Progenitor cell of endocrine pancreas (in vitro differentiated cells): ENCODE results near the gene EYS. TPM values are rescaled to one million over a fixed set of nuclear protein-coding genes. Genes with fewer than 3 reads are reported as not detected.

Source experiments
- DNase-seq: peaks from one replicate; pipeline ENCODE4 v3.0.0; 2021; ENCODE audit warnings: low spot score; ENCODE audit not compliant: unreplicated experiment
- H3K27ac Mint-ChIP-seq: 2 replicates; pipeline ENCODE4 v1.8.0; 2021; ENCODE audit warnings: mild to moderate bottlenecking, moderate library complexity, mixed read lengths
- H3K27me3 Mint-ChIP-seq: 2 replicates; pipeline ENCODE4 v1.8.0; 2021; ENCODE audit warnings: mixed read lengths
- H3K36me3 Mint-ChIP-seq: 2 replicates; pipeline ENCODE4 v1.8.0; 2022; ENCODE audit warnings: mixed read lengths; ENCODE audit not compliant: insufficient read depth
- H3K4me1 Mint-ChIP-seq: 2 replicates; pipeline ENCODE4 v1.8.0; 2021; ENCODE audit warnings: low read depth, mixed read lengths
- H3K4me3 Mint-ChIP-seq: 2 replicates; pipeline ENCODE4 v1.8.0; 2021; ENCODE audit warnings: low read depth, mild to moderate bottlenecking, moderate library complexity, mixed read lengths
- H3K9me3 Mint-ChIP-seq: 2 replicates; pipeline ENCODE4 v1.8.0; 2021; ENCODE audit warnings: low read depth, mixed read lengths
- total RNA-seq: library from RNA; stranded (reverse); gene quantifications from 2 replicates; pipeline ENCODE4 v1.2.1, GENCODE V29; 2021
- TF ChIP-seq, protein P1 (sequence below): fragments of 200-600 bp; sonication (generic); IDR thresholded peaks from one replicate; pipeline ENCODE4 v1.5.0; 2021; ENCODE audit warnings: antibody characterized with exemption, mild to moderate bottlenecking; ENCODE audit not compliant: unreplicated experiment

Gene EYS
- total RNA-seq, 1 donor from 2014 or later, result 0.46 TPM

DNA sequence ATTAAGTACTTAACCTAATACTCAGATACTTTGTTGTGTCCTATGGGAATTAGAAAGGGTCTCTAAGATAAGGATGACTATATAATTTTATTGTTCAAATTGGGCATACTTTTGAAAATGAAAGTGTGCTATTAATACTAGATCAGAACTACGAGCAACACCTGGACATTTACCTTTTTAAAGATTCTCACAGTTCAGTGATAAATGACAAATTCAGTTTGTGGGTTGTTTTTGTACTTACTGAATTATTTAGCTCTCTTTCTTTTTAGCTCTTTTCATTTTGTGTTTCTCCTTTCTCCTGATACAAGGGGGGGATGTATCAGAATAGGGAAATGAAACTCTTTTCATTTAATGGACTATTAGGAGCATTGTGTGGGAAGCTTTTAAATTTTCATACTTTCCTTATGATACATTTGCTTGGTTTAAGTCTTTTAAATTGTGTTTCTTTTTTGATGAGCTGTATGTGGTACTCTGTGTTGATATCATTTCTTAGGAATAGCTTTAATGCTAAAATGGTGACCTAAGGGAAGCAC lies 2023.9 kb downstream of the EYS start:
- H3K4me1 Mint-ChIP-seq, result no peaks in the 10 kb centered on the region
- H3K27me3 Mint-ChIP-seq, result no peaks in the 10 kb centered on the region
- TF ChIP-seq, protein P1, sequence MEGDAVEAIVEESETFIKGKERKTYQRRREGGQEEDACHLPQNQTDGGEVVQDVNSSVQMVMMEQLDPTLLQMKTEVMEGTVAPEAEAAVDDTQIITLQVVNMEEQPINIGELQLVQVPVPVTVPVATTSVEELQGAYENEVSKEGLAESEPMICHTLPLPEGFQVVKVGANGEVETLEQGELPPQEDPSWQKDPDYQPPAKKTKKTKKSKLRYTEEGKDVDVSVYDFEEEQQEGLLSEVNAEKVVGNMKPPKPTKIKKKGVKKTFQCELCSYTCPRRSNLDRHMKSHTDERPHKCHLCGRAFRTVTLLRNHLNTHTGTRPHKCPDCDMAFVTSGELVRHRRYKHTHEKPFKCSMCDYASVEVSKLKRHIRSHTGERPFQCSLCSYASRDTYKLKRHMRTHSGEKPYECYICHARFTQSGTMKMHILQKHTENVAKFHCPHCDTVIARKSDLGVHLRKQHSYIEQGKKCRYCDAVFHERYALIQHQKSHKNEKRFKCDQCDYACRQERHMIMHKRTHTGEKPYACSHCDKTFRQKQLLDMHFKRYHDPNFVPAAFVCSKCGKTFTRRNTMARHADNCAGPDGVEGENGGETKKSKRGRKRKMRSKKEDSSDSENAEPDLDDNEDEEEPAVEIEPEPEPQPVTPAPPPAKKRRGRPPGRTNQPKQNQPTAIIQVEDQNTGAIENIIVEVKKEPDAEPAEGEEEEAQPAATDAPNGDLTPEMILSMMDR, result no peak
- H3K9me3 Mint-ChIP-seq, result no peaks in the 10 kb centered on the region
- H3K4me3 Mint-ChIP-seq, result no peak overlapping the region
- DNase-seq, result no peak
- peaks cover 38% of the 10 kb centered on the region for H3K36me3 Mint-ChIP-seq
- no peak overlapping the region for H3K27ac Mint-ChIP-seq

DNA sequence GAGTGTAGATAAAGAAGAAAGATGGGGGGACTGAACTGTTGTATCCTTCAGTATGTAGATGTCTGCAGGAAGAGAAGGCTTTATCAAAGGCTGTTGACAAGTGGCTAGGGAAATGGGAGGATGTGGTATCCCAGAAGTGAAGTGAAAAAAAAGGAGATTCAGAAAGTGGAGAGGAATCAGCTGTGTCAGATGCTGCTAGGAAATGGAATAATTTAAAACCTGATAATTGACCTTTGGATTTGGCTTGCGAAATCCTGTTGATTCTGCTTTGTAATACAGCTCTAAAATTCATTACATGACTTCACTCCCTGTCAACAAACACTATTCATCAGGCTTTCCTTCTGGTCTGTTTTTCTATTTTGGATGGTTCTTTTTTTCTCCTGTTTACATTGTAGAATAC lies 2029.7 kb downstream of the EYS start:
- H3K4me3 Mint-ChIP-seq, result no peak overlapping the region
- H3K4me1 Mint-ChIP-seq, result peaks cover 10% of the 10 kb centered on the region
- no peak for DNase-seq
- H3K9me3 Mint-ChIP-seq, result no peaks in the 10 kb centered on the region
- no peak overlapping the region for H3K27ac Mint-ChIP-seq
- TF ChIP-seq, protein P1, result no peak
- peaks cover 20% of the 10 kb centered on the region for H3K36me3 Mint-ChIP-seq
- no peaks in the 10 kb centered on the region for H3K27me3 Mint-ChIP-seq

DNA sequence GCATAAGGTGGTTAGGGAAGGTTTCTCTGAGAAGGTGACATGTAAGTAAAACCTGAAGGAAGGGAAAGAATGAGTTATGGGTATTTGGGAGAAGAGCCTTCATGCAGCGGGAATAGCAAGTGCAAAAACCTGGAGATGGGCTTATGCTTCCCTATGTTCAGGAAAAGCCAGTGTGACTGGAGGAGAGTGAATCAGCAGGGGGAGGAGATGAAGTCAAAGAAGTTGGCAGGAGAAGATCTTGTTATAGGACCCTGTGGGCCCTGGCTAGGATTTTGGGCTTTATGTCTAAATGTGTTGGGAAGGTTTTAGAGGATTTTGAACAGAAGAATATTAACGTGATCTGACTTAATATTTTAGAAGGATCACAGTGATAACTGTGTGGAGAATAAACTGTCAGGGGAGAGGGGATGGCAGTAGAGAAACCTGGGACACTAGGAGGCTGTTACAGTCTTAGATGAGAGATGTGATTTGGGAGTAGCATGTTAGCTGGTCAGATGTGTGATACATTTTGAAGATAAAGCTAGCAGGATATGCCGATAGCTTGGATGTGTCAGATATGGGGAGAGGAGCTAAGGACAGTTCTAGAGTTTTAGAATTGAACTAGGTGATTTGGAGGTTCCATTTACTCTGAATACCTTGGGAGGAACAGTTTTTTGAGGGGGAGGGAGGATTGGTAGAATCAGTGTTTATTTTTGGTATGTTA lies 2030.5 kb downstream of the EYS start:
- TF ChIP-seq, protein P1, result no peak
- Mint-ChIP-seq H3K4me1 (peaks cover 12% of the 10 kb centered on the region), H3K36me3 (peaks cover 22% of the 10 kb centered on the region), H3K9me3 (no peaks in the 10 kb centered on the region), H3K27me3 (no peaks in the 10 kb centered on the region), H3K27ac (no peak overlapping the region), H3K4me3 (no peak overlapping the region)
- no peak for DNase-seq

DNA sequence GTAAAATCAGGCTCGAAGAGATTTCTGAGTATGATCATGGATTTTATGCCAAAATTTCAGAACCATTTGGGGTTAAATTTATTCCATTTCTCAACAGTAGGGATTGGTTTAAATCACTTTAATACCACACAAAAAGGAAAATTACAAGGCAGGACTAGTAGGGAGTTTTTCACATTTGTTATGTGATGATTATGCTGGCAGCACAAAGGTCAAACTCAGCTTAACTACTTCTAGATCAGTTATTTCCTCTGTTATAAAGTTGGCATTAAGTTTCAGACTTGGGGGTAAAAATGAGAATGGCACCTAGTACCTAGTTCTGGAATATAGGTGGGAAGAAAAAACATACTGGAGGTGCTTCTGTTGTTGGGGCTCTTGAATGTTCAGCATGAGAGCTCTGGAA lies 2031.9 kb downstream of the EYS start:
- peaks cover 12% of the 10 kb centered on the region for H3K36me3 Mint-ChIP-seq
- H3K4me1 Mint-ChIP-seq, result peaks cover 23% of the 10 kb centered on the region
- TF ChIP-seq, protein P1, result no peak
- no peak for DNase-seq
- H3K9me3 Mint-ChIP-seq, result no peaks in the 10 kb centered on the region
- no peaks in the 10 kb centered on the region for H3K27me3 Mint-ChIP-seq
- H3K4me3 Mint-ChIP-seq, result no peak overlapping the region
- H3K27ac Mint-ChIP-seq, result no peak overlapping the region

DNA sequence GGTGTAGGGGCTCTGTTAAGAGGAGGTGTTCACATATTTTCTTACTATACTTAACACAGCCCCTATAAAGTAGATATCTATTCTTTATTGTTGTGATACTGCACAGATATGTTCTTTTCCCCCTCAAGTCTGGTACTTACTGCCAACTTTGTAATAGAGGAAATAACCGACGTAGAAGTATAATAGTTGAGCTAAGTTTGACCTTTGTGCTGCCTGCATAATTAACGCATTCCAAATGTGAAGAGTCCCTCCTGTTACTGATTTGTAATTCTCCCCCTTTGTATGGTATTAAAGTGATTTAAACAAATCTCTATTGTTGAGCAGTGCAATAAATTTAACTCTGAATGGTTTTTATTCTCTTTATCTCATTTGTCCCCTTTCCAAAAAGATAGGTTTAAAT lies 2032.4 kb downstream of the EYS start:
- Mint-ChIP-seq H3K27me3 (no peaks in the 10 kb centered on the region), H3K9me3 (no peaks in the 10 kb centered on the region), H3K4me1 (peaks cover 23% of the 10 kb centered on the region), H3K4me3 (no peak overlapping the region), H3K27ac (no peak overlapping the region), H3K36me3 (peaks cover 10% of the 10 kb centered on the region)
- no peak for DNase-seq
- TF ChIP-seq, protein P1, result no peak
